Activated naive CD4-positive, alpha-beta T cell treated with anti-CD3 and anti-CD28 coated beads for 36 hours (primary cell): Measurements from ENCODE around the gene ISG20. TPM values are rescaled to one million over a fixed set of nuclear protein-coding genes. Genes with fewer than 3 reads are reported as not detected.
A peak's percentile ranks its signal among the peaks of the same experiment; 100 is the strongest.

Experiments used
- CTCF ChIA-PET: fragments of 350-600 bp; sonication (Branson Sonifier 250); formaldehyde crosslinking; loops from one replicate; lab custom pipeline; 2021; ENCODE audit warnings: antibody characterized with exemption; lab: Charles Lee
- DNase-seq: peaks from one replicate; pipeline ENCODE4 v3.0.0-alpha.2; 2020
- H3K27ac Mint-ChIP-seq: one replicate; pipeline ENCODE4 v1.8.0; 2021; ENCODE audit warnings: mild to moderate bottlenecking, mixed read lengths
- H3K27me3 Mint-ChIP-seq: one replicate; pipeline ENCODE4 v1.8.0; 2021; ENCODE audit warnings: low read depth, mixed read lengths
- H3K36me3 Mint-ChIP-seq: one replicate; pipeline ENCODE4 v1.8.0; 2021; ENCODE audit warnings: low read depth, mixed read lengths
- H3K4me1 Mint-ChIP-seq: one replicate; pipeline ENCODE4 v1.8.0; 2021; ENCODE audit warnings: low read depth, mixed read lengths
- H3K4me3 Mint-ChIP-seq: one replicate; pipeline ENCODE4 v1.8.0; 2021; ENCODE audit warnings: mild to moderate bottlenecking, moderate library complexity, mixed read lengths
- H3K9me3 Mint-ChIP-seq: one replicate; pipeline ENCODE4 v1.8.0; 2021; ENCODE audit warnings: mixed read lengths
- intact Hi-C: fragments of 100-400 bp; cut with micrococcal nuclease; formaldehyde crosslinking; loops from one replicate; pipeline ENCODE4 v1.15.1; 2023
- total RNA-seq, 2 experiments: library from RNA; stranded (reverse); gene quantifications; one replicate each; pipeline ENCODE4 v1.2.3, GENCODE V29; 2021

Gene ISG20
- total RNA-seq, 2 experiments from 2014 or later, result 51.2 to 56.5 TPM

DNA sequence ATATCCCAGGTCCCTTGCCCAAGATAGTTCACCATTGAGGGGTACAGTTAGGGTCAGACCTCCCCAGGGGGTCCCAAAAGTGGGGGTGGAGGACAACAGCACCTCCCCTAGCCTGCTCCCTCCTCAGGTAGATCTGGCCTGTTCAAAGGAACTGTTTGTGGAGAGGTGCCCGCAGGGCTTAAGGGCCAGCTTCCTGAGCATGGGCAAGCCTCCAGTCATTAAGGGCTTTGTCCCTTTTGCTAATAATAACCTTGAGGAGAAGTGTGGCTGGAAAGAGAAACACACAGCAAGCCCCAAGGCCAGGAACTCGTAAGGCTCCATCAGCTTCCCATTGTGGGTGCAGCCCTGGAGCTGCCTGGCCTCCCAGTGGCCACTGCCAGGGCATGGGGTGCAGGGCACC is 47.4 kb downstream of the ISG20 start:
- Mint-ChIP-seq H3K4me1 (no peaks in the 10 kb centered on the region), H3K27ac (no peak overlapping the region), H3K27me3 (peaks cover 3% of the 10 kb centered on the region), H3K36me3 (no peaks in the 10 kb centered on the region), H3K9me3 (peaks cover 4% of the 10 kb centered on the region), H3K4me3 (no peak overlapping the region)
- intact Hi-C loops, result no loop called here
- CTCF ChIA-PET, result no interaction called here
- DNase-seq, result no peak

DNA sequence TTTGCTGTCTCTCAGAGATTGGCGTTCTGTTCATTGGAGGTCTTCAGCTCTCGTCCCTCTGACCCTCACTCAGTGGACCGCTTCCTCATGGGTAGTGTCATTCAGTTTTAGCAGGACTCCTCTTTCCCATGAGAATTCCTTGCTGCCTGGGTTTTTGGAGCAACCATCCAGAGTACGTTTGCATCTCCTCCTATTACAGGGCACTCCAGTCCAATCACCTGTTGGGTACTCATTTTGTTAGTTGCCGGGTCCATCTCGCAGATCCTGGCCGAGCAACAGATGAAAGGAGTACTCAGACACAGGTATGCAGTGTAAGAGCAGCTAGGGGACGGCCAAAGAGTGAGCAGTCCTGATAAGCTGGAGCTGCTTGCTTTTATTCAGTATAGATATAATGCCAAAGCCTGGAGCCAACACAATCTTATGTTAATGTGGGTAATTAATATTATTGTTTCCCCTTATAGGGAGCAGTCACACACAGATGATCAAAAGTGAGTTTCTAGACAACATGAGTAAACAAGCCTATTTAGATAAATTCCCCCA is 49.6 kb downstream of the ISG20 start:
- Mint-ChIP-seq H3K4me3 (no peak overlapping the region), H3K4me1 (no peaks in the 10 kb centered on the region), H3K27me3 (peaks cover 3% of the 10 kb centered on the region), H3K9me3 (peaks cover 4% of the 10 kb centered on the region), H3K36me3 (no peaks in the 10 kb centered on the region), H3K27ac (no peak overlapping the region)
- no peak for DNase-seq
- CTCF ChIA-PET, result interaction anchor here (0.8 to 1.0 kb wide), 3 partner anchors 9 to 330 kb away, joined by 3 to 5 read pairs (median 3); no protein-coding TSS in a partner anchor
- intact Hi-C loops, result no loop called here

DNA sequence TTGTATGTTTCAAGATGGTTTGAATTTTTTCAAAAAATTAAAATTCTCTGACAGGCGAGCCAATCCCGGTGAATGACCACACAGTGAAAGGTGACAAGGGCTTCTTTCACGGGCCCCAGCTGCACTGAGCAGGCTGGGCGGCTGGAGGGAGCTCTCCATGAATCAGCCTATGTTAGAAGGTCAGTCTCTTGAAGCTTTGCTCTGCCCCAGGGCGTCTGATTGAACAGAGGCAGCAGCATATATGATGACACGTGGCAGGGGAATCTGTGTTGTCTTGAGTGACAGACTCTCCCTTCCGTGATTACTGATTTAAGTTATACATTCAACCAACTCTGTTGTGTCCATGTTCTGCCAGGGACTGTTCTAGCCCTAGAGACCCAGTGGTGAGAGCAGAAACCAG is 51.5 kb downstream of the ISG20 start:
- H3K36me3 Mint-ChIP-seq, result no peaks in the 10 kb centered on the region
- DNase-seq, result no peak
- no peaks in the 10 kb centered on the region for H3K4me1 Mint-ChIP-seq
- peaks cover 3% of the 10 kb centered on the region for H3K27me3 Mint-ChIP-seq
- peaks cover 4% of the 10 kb centered on the region for H3K9me3 Mint-ChIP-seq
- CTCF ChIA-PET, result interaction anchor here (0.6 to 1.1 kb wide), 2 partner anchors 26 to 56 kb away, joined by 3 read pairs; no protein-coding TSS in a partner anchor
- no peak overlapping the region for H3K4me3 Mint-ChIP-seq
- H3K27ac Mint-ChIP-seq, result no peak overlapping the region
- intact Hi-C loops, result no loop called here

DNA sequence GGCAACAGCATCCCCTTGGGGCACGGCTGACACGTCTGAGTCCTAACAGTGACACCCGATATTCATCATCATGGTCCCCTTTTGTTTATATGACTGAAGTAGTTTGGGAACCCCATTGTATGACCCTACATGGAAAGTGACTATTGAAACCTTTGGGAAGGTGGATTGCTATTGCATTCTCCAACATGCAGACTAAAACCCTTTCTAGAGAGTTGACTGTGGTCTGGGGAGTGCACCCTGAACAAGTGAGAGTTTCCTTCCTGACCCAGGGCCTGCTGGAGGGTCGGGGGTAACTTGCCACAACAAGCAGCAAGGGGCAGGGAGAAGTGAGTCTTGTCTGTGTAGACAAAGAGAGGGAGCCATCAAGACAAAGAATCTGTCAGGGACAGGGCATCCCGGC is 54.4 kb downstream of the ISG20 start:
- CTCF ChIA-PET, result no interaction called here
- Mint-ChIP-seq H3K9me3 (peaks cover 4% of the 10 kb centered on the region), H3K4me1 (no peaks in the 10 kb centered on the region), H3K36me3 (no peaks in the 10 kb centered on the region), H3K27ac (no peak overlapping the region), H3K4me3 (no peak overlapping the region), H3K27me3 (peaks cover 3% of the 10 kb centered on the region)
- DNase-seq, result no peak
- intact Hi-C loops, result no loop called here

DNA sequence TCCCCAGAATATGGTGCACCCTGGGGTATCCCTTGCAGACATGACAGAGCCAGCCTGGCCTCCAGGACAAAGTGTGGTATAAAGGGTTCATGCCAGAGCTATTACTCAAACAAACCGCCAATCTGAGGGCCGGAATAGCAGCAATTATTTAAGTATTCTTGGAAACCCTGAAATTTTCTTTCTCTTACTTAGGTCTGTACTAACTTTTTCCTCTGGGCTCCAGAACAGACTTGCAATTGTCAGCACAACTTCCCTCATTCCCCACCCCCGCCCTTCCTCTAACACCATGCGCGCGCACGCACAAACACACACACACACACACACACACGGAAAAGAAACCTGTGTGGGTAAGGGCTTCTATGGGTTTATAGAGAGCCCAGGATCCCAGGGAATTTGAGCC is 56.3 kb downstream of the ISG20 start:
- peaks cover 2% of the 10 kb centered on the region for H3K27me3 Mint-ChIP-seq
- no peak for DNase-seq
- H3K9me3 Mint-ChIP-seq, result no peaks in the 10 kb centered on the region
- intact Hi-C loops, result no loop called here
- CTCF ChIA-PET, result interaction anchor here (0.5 kb wide), 1 partner anchor 198 kb away, joined by 4 read pairs; no protein-coding TSS in a partner anchor
- H3K27ac Mint-ChIP-seq, result no peak overlapping the region
- no peaks in the 10 kb centered on the region for H3K4me1 Mint-ChIP-seq
- no peak overlapping the region for H3K4me3 Mint-ChIP-seq
- H3K36me3 Mint-ChIP-seq, result no peaks in the 10 kb centered on the region

DNA sequence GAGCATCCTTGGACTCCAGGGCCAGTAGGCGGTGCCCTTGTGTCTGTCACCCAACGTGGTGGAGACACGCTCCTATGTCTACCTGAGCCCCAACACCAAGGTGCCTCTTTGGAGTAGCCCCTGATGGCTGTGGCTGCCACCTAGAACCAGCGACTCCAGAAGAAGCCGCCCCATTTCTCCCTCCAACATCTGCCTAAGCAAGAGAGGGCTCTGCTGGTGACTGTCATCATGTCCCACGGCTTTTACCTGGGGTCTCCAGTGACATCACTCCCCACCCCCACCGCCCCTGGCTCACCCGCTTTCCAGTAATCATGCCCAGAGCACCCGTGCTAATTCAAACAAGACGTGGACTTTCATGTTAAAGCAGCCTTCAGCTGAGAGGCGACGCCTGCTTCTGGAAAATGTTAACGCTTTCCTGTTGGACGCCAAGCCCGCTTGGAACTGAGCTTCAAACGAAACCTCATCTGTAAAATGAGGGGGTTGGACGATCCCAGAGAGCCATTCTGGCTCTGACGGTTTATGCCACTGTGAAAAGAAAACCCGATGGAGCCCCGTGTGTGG is 57.0 kb downstream of the ISG20 start:
- Mint-ChIP-seq H3K27ac (no peak overlapping the region), H3K27me3 (peaks cover 2% of the 10 kb centered on the region), H3K36me3 (no peaks in the 10 kb centered on the region), H3K4me1 (no peaks in the 10 kb centered on the region), H3K9me3 (no peaks in the 10 kb centered on the region), H3K4me3 (no peak overlapping the region)
- intact Hi-C loops, result no loop called here
- no peak for DNase-seq
- CTCF ChIA-PET, result no interaction called here

DNA sequence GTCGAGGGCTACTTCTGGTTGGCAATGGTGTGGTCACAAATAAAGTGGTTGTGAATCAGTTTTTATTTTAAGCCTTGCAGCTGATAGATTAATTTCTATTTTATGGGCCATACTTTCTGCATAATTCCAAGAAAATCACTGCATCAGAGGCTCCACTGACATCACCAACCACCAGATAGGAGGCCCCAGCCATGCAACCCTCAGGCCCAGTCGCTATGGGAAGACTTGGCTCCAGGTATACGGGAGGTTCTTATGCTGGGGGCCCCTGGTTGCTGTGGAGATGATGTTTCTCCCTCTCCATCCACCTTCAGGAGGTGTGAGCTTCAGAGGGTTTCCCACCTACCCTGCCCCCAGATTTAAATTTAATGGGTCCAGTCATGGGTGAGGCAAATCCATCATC is 57.4 kb downstream of the ISG20 start:
- Mint-ChIP-seq H3K4me1 (no peaks in the 10 kb centered on the region), H3K27ac (no peak overlapping the region), H3K27me3 (peaks cover 2% of the 10 kb centered on the region), H3K4me3 (no peak overlapping the region), H3K9me3 (no peaks in the 10 kb centered on the region), H3K36me3 (no peaks in the 10 kb centered on the region)
- CTCF ChIA-PET, result no interaction called here
- DNase-seq, result no peak
- intact Hi-C loops, result no loop called here

DNA sequence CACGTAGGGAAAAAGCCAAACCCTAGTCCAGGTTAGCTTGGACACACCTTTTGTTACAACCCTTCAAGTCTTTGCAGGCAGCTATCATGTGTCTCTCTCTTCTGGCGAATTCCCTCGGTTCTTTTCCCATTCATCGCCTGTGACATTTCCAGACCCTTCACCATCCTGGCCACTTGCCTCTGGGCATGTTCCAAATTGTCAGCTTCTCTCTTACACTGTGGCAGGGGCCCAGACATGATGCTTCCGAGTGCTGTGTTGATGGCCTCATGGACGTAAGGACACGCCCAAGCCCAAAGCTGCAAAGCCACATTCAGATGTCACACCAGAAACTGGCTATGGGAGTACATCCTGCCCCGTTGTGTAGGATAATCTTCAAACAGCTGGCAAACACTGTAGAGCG is 58.5 kb downstream of the ISG20 start:
- intact Hi-C loops, result no loop called here
- no peaks in the 10 kb centered on the region for H3K9me3 Mint-ChIP-seq
- no peak for DNase-seq
- H3K4me3 Mint-ChIP-seq, result no peak overlapping the region
- H3K36me3 Mint-ChIP-seq, result no peaks in the 10 kb centered on the region
- CTCF ChIA-PET, result interaction anchor here (1.3 kb wide), 1 partner anchor 9 kb away, joined by 3 read pairs; no protein-coding TSS in a partner anchor
- peaks cover 2% of the 10 kb centered on the region for H3K27me3 Mint-ChIP-seq
- no peaks in the 10 kb centered on the region for H3K4me1 Mint-ChIP-seq
- H3K27ac Mint-ChIP-seq, result no peak overlapping the region

DNA sequence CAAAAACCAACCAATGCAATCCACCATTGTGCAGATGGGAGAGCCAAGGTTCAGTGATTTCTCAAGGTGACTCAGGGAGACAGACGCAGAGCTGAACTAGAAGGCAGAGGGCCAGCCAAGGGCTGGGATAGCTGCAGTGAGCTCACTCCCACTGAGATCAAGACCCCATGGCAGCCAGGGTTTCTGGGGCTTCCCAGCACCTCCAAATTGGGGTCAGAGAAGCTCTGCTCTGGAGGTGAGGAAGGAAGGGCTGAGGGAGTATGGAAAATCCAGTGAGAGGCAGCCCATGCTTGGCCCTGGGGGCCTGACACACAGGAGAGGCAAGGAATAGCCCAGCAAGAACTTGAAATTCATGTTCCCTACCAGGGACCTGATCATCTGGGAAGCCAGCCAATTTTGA is 61.0 kb downstream of the ISG20 start:
- Mint-ChIP-seq H3K9me3 (no peaks in the 10 kb centered on the region), H3K4me1 (peaks cover 5% of the 10 kb centered on the region), H3K27ac (no peak overlapping the region), H3K36me3 (no peaks in the 10 kb centered on the region), H3K27me3 (peaks cover 2% of the 10 kb centered on the region), H3K4me3 (no peak overlapping the region)
- CTCF ChIA-PET, result no interaction called here
- no peak for DNase-seq
- intact Hi-C loops, result no loop called here

DNA sequence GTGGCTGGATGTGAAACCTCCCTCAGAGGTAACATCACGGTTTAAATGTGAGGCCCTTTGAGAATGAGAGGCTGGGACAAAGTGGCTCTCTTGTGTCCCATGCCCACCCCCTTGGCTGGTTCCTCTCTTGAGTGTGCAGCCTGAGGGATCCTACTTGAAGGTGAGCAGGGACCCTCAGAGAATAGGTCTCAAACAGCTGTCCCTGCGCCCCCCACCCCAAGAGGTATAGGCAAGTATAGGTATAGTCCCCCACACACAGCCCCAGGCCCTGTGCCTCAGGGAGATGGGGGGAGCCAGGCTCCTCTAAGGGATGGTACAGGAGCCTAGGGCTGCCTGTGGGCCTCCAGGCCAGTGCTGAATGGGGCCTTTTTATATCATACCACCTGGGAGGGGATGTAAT is 61.9 kb downstream of the ISG20 start:
- H3K4me3 Mint-ChIP-seq, result no peak overlapping the region
- no peak overlapping the region for H3K27ac Mint-ChIP-seq
- H3K36me3 Mint-ChIP-seq, result no peaks in the 10 kb centered on the region
- peaks cover 8% of the 10 kb centered on the region for H3K4me1 Mint-ChIP-seq
- no peak for DNase-seq
- intact Hi-C loops, result no loop called here
- H3K27me3 Mint-ChIP-seq, result peaks cover 3% of the 10 kb centered on the region
- H3K9me3 Mint-ChIP-seq, result no peaks in the 10 kb centered on the region
- CTCF ChIA-PET, result no interaction called here

DNA sequence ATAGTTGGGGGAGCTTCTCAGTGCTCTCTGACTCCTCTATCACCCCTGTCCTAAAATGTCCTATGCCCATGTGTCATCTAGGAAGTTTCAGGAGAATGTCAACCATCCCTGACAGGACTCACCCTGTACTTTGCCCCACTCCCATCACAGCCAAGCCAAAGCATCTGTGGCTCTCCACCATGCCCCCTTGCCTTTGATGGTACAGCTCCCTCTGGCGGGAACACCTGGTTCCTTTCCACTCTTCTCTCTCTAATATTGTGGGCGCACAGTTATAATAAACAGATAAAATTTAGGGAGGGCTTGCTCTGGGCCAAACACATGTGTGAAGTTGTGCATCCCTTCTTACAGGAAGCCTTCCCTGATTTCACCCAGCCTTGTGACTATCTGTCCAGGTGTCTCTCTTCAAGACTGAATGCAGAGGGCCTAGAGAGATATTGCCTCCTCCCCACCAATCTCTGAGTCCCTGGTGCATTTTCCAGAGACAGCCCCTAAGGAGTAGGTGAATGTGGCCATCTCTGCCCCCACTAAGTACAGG is 62.8 kb downstream of the ISG20 start:
- DNase-seq, result peak; percentile 50
- Mint-ChIP-seq H3K4me1 (peaks cover 11% of the 10 kb centered on the region), H3K27me3 (peaks cover 10% of the 10 kb centered on the region), H3K27ac (no peak overlapping the region), H3K36me3 (no peaks in the 10 kb centered on the region), H3K4me3 (no peak overlapping the region), H3K9me3 (no peaks in the 10 kb centered on the region)
- CTCF ChIA-PET, result no interaction called here
- intact Hi-C loops, result no loop called here

DNA sequence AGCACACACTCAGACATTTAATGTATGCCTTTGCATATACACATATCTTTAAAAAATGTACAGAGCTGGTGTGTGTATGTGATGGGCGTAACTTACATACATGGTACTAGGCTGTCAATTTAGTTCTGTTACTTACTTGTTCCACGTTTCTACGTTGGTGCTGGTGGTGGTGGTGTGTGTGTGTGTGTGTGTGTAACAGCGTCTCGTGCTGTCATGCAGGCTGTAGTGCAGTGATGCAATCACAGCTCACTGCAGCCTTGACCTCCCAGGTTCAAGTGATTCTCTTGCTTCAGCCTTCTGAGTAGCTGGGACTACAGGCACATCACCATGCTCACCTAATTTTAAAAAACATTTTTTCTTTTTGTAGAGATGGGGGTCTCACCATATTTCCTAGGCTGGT is 64.2 kb downstream of the ISG20 start:
- peaks cover 16% of the 10 kb centered on the region for H3K27me3 Mint-ChIP-seq
- no peak overlapping the region for H3K27ac Mint-ChIP-seq
- DNase-seq, result no peak
- no peaks in the 10 kb centered on the region for H3K36me3 Mint-ChIP-seq
- CTCF ChIA-PET, result no interaction called here
- intact Hi-C loops, result no loop called here
- H3K4me3 Mint-ChIP-seq, result no peak overlapping the region
- H3K4me1 Mint-ChIP-seq, result peaks cover 11% of the 10 kb centered on the region
- no peaks in the 10 kb centered on the region for H3K9me3 Mint-ChIP-seq

DNA sequence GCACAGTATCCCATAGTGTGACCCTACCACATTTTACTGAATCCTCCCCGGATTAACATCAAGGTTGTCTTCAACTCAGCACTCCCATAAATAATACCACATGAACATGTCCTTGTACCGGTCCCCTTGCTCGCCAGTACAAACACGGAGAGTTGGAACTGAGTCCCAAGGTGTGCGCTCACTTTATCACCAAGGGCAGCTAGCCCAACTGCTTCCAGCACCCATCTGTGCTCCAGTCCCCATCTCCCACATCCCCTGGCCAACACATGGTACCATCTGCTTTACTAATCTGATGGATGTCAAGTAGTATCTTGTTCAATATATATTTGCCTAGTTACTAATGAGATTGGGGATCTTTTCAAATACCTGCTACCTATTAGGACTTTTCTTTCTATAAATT is 64.7 kb downstream of the ISG20 start:
- CTCF ChIA-PET, result no interaction called here
- Mint-ChIP-seq H3K27me3 (peaks cover 16% of the 10 kb centered on the region), H3K36me3 (no peaks in the 10 kb centered on the region), H3K4me3 (no peak overlapping the region), H3K9me3 (no peaks in the 10 kb centered on the region), H3K4me1 (peaks cover 11% of the 10 kb centered on the region), H3K27ac (no peak overlapping the region)
- intact Hi-C loops, result no loop called here
- DNase-seq, result no peak
